Measurements from ENCODE around the gene DIS3L2. TPM values are rescaled to one million over a fixed set of nuclear protein-coding genes. Genes with fewer than 3 reads are reported as not detected.

The DIS3L2 gene
- total RNA-seq, 1 experiment from 2014 or later = 28.5 TPM

GRCh38 chr2:232308986-232309385, 347.5 kb downstream of the DIS3L2 start (continued):
- TF ChIP-seq, protein P1, sequence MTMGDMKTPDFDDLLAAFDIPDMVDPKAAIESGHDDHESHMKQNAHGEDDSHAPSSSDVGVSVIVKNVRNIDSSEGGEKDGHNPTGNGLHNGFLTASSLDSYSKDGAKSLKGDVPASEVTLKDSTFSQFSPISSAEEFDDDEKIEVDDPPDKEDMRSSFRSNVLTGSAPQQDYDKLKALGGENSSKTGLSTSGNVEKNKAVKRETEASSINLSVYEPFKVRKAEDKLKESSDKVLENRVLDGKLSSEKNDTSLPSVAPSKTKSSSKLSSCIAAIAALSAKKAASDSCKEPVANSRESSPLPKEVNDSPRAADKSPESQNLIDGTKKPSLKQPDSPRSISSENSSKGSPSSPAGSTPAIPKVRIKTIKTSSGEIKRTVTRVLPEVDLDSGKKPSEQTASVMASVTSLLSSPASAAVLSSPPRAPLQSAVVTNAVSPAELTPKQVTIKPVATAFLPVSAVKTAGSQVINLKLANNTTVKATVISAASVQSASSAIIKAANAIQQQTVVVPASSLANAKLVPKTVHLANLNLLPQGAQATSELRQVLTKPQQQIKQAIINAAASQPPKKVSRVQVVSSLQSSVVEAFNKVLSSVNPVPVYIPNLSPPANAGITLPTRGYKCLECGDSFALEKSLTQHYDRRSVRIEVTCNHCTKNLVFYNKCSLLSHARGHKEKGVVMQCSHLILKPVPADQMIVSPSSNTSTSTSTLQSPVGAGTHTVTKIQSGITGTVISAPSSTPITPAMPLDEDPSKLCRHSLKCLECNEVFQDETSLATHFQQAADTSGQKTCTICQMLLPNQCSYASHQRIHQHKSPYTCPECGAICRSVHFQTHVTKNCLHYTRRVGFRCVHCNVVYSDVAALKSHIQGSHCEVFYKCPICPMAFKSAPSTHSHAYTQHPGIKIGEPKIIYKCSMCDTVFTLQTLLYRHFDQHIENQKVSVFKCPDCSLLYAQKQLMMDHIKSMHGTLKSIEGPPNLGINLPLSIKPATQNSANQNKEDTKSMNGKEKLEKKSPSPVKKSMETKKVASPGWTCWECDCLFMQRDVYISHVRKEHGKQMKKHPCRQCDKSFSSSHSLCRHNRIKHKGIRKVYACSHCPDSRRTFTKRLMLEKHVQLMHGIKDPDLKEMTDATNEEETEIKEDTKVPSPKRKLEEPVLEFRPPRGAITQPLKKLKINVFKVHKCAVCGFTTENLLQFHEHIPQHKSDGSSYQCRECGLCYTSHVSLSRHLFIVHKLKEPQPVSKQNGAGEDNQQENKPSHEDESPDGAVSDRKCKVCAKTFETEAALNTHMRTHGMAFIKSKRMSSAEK (CRISPR knock-in tag; IDR thresholded peaks at IDR 0.05; ENCODE audit: borderline replicate concordance) = no peak
- TF ChIP-seq ZNF396 (CRISPR knock-in tag; IDR thresholded peaks at IDR 0.05; ENCODE audit: borderline replicate concordance) = no peak
- TF ChIP-seq FOXP1 (CRISPR knock-in tag; IDR thresholded peaks at IDR 0.05; ENCODE audit: borderline replicate concordance) = no peak
- TF ChIP-seq ZNF121 (CRISPR knock-in tag; IDR thresholded peaks at IDR 0.05) = no peak
- TF ChIP-seq RELA (CRISPR knock-in tag; IDR thresholded peaks at IDR 0.05; ENCODE audit: borderline replicate concordance) = no peak
- TF ChIP-seq GRHL2 (CRISPR knock-in tag; IDR thresholded peaks at IDR 0.05; ENCODE audit: insufficient replicate concordance, severe bottlenecking) = no peak
- no peak for TF ChIP-seq ZNF416 (CRISPR knock-in tag; IDR thresholded peaks at IDR 0.05)
- TF ChIP-seq JAZF1 (CRISPR knock-in tag; IDR thresholded peaks at IDR 0.05) = no peak

DNA sequence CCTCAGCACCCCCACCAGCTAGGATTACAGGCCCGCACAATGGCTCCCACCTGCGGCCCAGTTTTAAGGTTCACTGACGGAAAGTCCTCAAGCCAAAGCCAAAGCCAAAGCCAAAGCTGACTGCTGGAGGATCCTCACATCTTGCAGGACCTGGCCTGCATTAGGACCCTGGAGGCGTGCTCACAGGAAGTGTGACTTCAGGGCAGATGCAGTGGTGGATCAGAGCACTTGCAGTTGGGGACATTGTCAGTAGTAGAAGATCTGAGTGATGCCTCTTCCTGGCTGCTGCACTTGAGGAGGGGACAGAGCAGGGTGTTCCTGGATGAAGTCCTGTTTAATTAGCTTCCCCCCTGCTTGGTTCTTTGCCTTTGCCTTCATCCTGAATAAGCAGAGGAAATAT, 348.1 kb downstream of the DIS3L2 start:
- no peak overlapping the region for H3K4me3 Mint-ChIP-seq
- ATAC-seq = peak; percentile 63
- H3K4me1 Mint-ChIP-seq = no peaks in the 10 kb centered on the region
- peaks cover 29% of the 10 kb centered on the region for H3K9me3 Mint-ChIP-seq
- DNase-seq (ENCODE audit: low spot score) = no peak
- ChIA-PET CTCF (interaction anchor here (1.0 to 3.6 kb wide), 6 partner anchors 11 to 385 kb away, joined by 3 to 21 read pairs (median 3); no protein-coding TSS in a partner anchor), POLR2A (no interaction called here)
- peaks cover 20% of the 10 kb centered on the region for H3K36me3 Mint-ChIP-seq
- H3K27ac Mint-ChIP-seq = no peak overlapping the region
- no peak for TF ChIP-seq FOXK1 (CRISPR knock-in tag; IDR thresholded peaks at IDR 0.05)
- no peak for TF ChIP-seq CTCF (IDR thresholded peaks at IDR 0.05)
- no peak for TF ChIP-seq EMX1 (CRISPR knock-in tag; IDR thresholded peaks at IDR 0.05)
- TF ChIP-seq, protein P1 (CRISPR knock-in tag; IDR thresholded peaks at IDR 0.05; ENCODE audit: borderline replicate concordance) = no peak
- no peak for TF ChIP-seq ATF1 (CRISPR knock-in tag; IDR thresholded peaks at IDR 0.05)
- TF ChIP-seq JAZF1 (CRISPR knock-in tag; IDR thresholded peaks at IDR 0.05) = no peak
- TF ChIP-seq NFYB (CRISPR knock-in tag; conservative IDR thresholded peaks at IDR 0.05; ENCODE audit: low read depth) = no peak
- TF ChIP-seq, protein P2, sequence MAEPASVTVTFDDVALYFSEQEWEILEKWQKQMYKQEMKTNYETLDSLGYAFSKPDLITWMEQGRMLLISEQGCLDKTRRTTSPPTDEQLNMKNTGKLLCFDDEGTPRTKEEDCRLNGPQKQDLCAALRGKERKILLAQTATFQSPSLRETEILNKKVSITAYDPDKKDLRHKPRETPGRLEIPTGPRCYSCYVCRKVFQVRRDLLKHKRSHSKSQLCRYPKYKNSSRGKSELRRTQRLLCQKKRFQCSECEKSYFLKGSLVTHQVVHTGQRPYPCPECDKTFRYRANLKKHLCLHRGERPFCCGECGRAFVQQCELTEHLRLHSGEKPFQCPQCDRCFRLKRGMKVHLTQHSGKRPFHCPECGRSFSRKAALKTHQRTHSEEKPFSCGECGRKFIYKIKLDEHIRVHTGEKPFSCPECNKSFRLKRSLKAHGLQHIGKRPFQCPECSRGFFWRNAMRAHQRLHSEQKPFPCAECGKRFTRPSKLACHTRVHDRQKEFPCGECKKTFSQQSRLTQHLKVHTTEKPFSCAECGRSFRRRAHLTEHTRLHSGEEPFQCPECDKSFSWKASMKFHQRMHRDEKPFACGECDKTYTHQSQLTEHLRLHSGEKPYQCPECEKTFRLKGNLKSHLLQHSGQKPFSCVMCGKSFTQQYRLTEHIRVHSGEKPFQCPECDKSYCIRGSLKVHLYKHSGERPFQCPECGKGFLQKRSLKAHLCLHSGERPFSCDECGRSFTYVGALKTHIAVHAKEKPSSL (CRISPR knock-in tag; conservative IDR thresholded peaks at IDR 0.05) = no peak
- no peak for TF ChIP-seq FOXJ3 (CRISPR knock-in tag; IDR thresholded peaks at IDR 0.05; ENCODE audit: borderline replicate concordance)
- no peak for TF ChIP-seq IRF2 (CRISPR knock-in tag; IDR thresholded peaks at IDR 0.05; ENCODE audit: borderline replicate concordance, low read depth)
- no peak for TF ChIP-seq ETV6 (CRISPR knock-in tag; IDR thresholded peaks at IDR 0.05)
- TF ChIP-seq, protein P3, sequence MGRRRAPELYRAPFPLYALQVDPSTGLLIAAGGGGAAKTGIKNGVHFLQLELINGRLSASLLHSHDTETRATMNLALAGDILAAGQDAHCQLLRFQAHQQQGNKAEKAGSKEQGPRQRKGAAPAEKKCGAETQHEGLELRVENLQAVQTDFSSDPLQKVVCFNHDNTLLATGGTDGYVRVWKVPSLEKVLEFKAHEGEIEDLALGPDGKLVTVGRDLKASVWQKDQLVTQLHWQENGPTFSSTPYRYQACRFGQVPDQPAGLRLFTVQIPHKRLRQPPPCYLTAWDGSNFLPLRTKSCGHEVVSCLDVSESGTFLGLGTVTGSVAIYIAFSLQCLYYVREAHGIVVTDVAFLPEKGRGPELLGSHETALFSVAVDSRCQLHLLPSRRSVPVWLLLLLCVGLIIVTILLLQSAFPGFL (CRISPR knock-in tag; IDR thresholded peaks at IDR 0.05; ENCODE audit: borderline replicate concordance) = no peak
- no peaks in the 10 kb centered on the region for H3K27me3 Mint-ChIP-seq (ENCODE audit: low read depth)

Measured in WTC11 (cell line).